GM12873 (cell line): ENCODE results near the gene ABTB1.

Source experiments
- CTCF ChIP-seq: IDR thresholded peaks from 2 replicates; pipeline ENCODE4 v1.5.1; 2012; ENCODE audit warnings: low read depth, mild to moderate bottlenecking, moderate library complexity, low read length, control low read depth; ENCODE audit not compliant: insufficient read depth; ENCODE audit errors: missing control alignments

ABTB1 gene

GRCh38 chr3:127662001-127662469, 10.7 kb upstream of the ABTB1 start:
- no peak for TF ChIP-seq CTCF

- no peak for TF ChIP-seq CTCF
Observed at GRCh38 chr3:127663151-127663550, 9.6 kb upstream of the ABTB1 start.

- TF ChIP-seq CTCF = no peak
Observed at GRCh38 chr3:127665165-127665564, 7.6 kb upstream of the ABTB1 start.

GRCh38 chr3:127665586-127665985, 7.2 kb upstream of the ABTB1 start:
- no peak for TF ChIP-seq CTCF

- TF ChIP-seq CTCF = no peak
Observed at GRCh38 chr3:127666676-127667075, 6.1 kb upstream of the ABTB1 start.

- no peak for TF ChIP-seq CTCF
Observed at GRCh38 chr3:127667119-127667681, 5.6 kb upstream of the ABTB1 start.

GRCh38 chr3:127668906-127669305, 3.8 kb upstream of the ABTB1 start:
- TF ChIP-seq CTCF = no peak
